ENCODE data around the gene PNLIPRP2.

- TF ChIP-seq ZNF384 (IDR thresholded peaks at IDR 0.05): no peak
- TF ChIP-seq FOXA1 (IDR thresholded peaks at IDR 0.05): no peak
- no peak for TF ChIP-seq SP1 (IDR thresholded peaks at IDR 0.05)
- TF ChIP-seq FOXM1 (IDR thresholded peaks at IDR 0.05; ENCODE audit: borderline replicate concordance): no peak
- TF ChIP-seq CTBP1 (IDR thresholded peaks at IDR 0.05; ENCODE audit: borderline replicate concordance): no peak
- no peak for TF ChIP-seq BHLHE40 (IDR thresholded peaks at IDR 0.05; ENCODE audit: borderline replicate concordance)
- no peak for TF ChIP-seq ARNT (IDR thresholded peaks at IDR 0.05)
These were observed 6.0 kb upstream of the PNLIPRP2 start for GRCh38 chr10:116614796-116615195.
